ENCODE results near the gene MIPOL1.
A peak's percentile ranks its signal among the peaks of the same experiment; 100 is the strongest.

MIPOL1 gene

GRCh38 chr14:37587131-37587803 is 389.5 kb downstream of the MIPOL1 start:
- DNase-seq (ENCODE audit: low read depth): no peak

- DNase-seq (ENCODE audit: low read depth): no peak
These were observed 390.3 kb downstream of the MIPOL1 start for GRCh38 chr14:37587881-37588666.

- no peak for DNase-seq (ENCODE audit: low read depth)
These were observed 390.9 kb downstream of the MIPOL1 start for GRCh38 chr14:37588667-37588955.

GRCh38 chr14:37588956-37589714 is 391.4 kb downstream of the MIPOL1 start:
- DNase-seq (ENCODE audit: low read depth): no peak

- DNase-seq (ENCODE audit: low read depth): no peak
These were observed 392.1 kb downstream of the MIPOL1 start for GRCh38 chr14:37589715-37590427.

- DNase-seq (ENCODE audit: low read depth): no peak
These were observed 392.8 kb downstream of the MIPOL1 start for GRCh38 chr14:37590428-37591139.

GRCh38 chr14:37591311-37591940 is 393.7 kb downstream of the MIPOL1 start:
- no peak for DNase-seq (ENCODE audit: low read depth)

- DNase-seq (ENCODE audit: low read depth): no peak
These were observed 394.3 kb downstream of the MIPOL1 start for GRCh38 chr14:37591941-37592481.

- no peak for DNase-seq (ENCODE audit: low read depth)
These were observed 395.0 kb downstream of the MIPOL1 start for GRCh38 chr14:37592482-37593408.

- no peak for DNase-seq (ENCODE audit: low read depth)
These were observed 395.9 kb downstream of the MIPOL1 start for GRCh38 chr14:37593511-37594237.

GRCh38 chr14:37594238-37594970 is 396.7 kb downstream of the MIPOL1 start:
- peak; percentile 82 for DNase-seq (ENCODE audit: low read depth)

GRCh38 chr14:37594971-37595808 is 397.5 kb downstream of the MIPOL1 start, which contains the start of the genes FOXA1 and TTC6:
TSS of gene FOXA1 (minus strand) at chr14:37595249. CDS start at chr14:37594972, 277 bp downstream.
TSS of gene TTC6 (plus strand) at chr14:37595629. CDS start at chr14:37622065, 26,436 bp downstream.
- peak; percentile 45 for DNase-seq (ENCODE audit: low read depth)

GRCh38 chr14:37595809-37596621 is 398.3 kb downstream of the MIPOL1 start:
- DNase-seq (ENCODE audit: low read depth): peak; percentile 69

GRCh38 chr14:37596790-37597472 is 399.2 kb downstream of the MIPOL1 start:
- DNase-seq (ENCODE audit: low read depth): no peak

GRCh38 chr14:37597538-37597913 is 399.8 kb downstream of the MIPOL1 start:
- DNase-seq (ENCODE audit: low read depth): peak; percentile 51

Measured in ELR (cell line).